Stimulated activated naive CD4-positive, alpha-beta T cell (primary cell): Measurements from ENCODE around the gene LHX8.
"Not testable (repeated sequence)": the region's sequence is repeated elsewhere in the genome, so short reads cannot be mapped to it uniquely, and the experiment has no call there.

Experiments used
- DNase-seq, 6 experiments: peaks; one replicate each; lab custom pipeline; 2025; lab: John Stamatoyannopoulos, UW

LHX8 gene

GRCh38 chr1:75132812-75133619 is 1.2 kb upstream of the LHX8 start:
- no peak for DNase-seq

GRCh38 chr1:75134647-75135572 is 722 bp downstream of the LHX8 start:
- no peak for DNase-seq

- DNase-seq: no peak
Measured at GRCh38 chr1:75135573-75136194, 1.5 kb downstream of the LHX8 start.

GRCh38 chr1:75136195-75136815 is 2.1 kb downstream of the LHX8 start:
- DNase-seq: no peak

- DNase-seq: no peak
Measured at GRCh38 chr1:75136921-75137641, 2.9 kb downstream of the LHX8 start.

GRCh38 chr1:75152092-75152491 is 17.9 kb downstream of the LHX8 start:
- DNase-seq: no peak

GRCh38 chr1:75159154-75159553 is 25.0 kb downstream of the LHX8 start:
- DNase-seq: no peak

GRCh38 chr1:75165264-75165663 is 31.1 kb downstream of the LHX8 start:
- no peak for DNase-seq

- no peak for DNase-seq
Measured at GRCh38 chr1:75166821-75167220, 32.6 kb downstream of the LHX8 start.

GRCh38 chr1:75170011-75170410 is 35.8 kb downstream of the LHX8 start:
- no peak for DNase-seq

- DNase-seq: no peak
Measured at GRCh38 chr1:75170981-75171380, 36.8 kb downstream of the LHX8 start.

- DNase-seq: no peak
Measured at GRCh38 chr1:75171876-75172275, 37.7 kb downstream of the LHX8 start.

- no peak for DNase-seq
Measured at GRCh38 chr1:75172556-75172955, 38.4 kb downstream of the LHX8 start.

- DNase-seq: no peak
Measured at GRCh38 chr1:75174031-75174760, 40.0 kb downstream of the LHX8 start.

- not testable (repeated sequence) for DNase-seq
Measured at GRCh38 chr1:75181214-75181955, 47.2 kb downstream of the LHX8 start.

- DNase-seq: no peak
Measured at GRCh38 chr1:75188892-75189291, 54.7 kb downstream of the LHX8 start.

GRCh38 chr1:75198163-75198562 is 64.0 kb downstream of the LHX8 start:
- DNase-seq: no peak

GRCh38 chr1:75198761-75199160 is 64.6 kb downstream of the LHX8 start:
- no peak for DNase-seq

GRCh38 chr1:75202751-75203150 is 68.6 kb downstream of the LHX8 start:
- DNase-seq: no peak
